Testis (tissue), 3 donors: Measurements from ENCODE around the gene MKNK1. TPM values are rescaled to one million over a fixed set of nuclear protein-coding genes. Genes with fewer than 3 reads are reported as not detected.
A peak's percentile ranks its signal among the peaks of the same experiment; 100 is the strongest.

ENCODE experiments used
- DNase-seq: peaks from one replicate; pipeline ENCODE4 v3.0.0-alpha.2; 2019
- H3K27ac ChIP-seq, 2 donors: fragments of 200-600 bp; sonication (generic); one replicate each; pipeline ENCODE4 v1.5.1; 2019
- H3K27me3 ChIP-seq: fragments of 200-600 bp; sonication (generic); one replicate; pipeline ENCODE4 v1.5.1; 2019
- H3K36me3 ChIP-seq: fragments of 200-600 bp; sonication (generic); one replicate; pipeline ENCODE4 v1.5.1; 2017; ENCODE audit warnings: low read depth; ENCODE audit errors: missing control alignments
- H3K4me1 ChIP-seq: fragments of 200-600 bp; sonication (generic); one replicate; pipeline ENCODE4 v1.5.1; 2019
- H3K4me3 ChIP-seq, 2 donors: fragments of 200-600 bp; sonication (generic); one replicate each; pipeline ENCODE4 v1.5.1; 2017 to 2019
- H3K9me3 ChIP-seq: fragments of 200-600 bp; sonication (generic); one replicate; pipeline ENCODE4 v1.5.1; 2017
- CTCF ChIP-seq, 3 experiments: fragments of 450-650 bp in 2 of 3; fragments of 200-600 bp in 1 of 3; sonication (generic) in 1 of 3; IDR thresholded peaks; one replicate each; pipeline ENCODE4 v1.5.1; 2016 to 2019; ENCODE audit warnings: antibody characterized with exemption in 3 of 3, mild to moderate bottlenecking in 2 of 3, moderate library complexity in 1 of 3
- POLR2A ChIP-seq: fragments of 450-650 bp; IDR thresholded peaks from one replicate; pipeline ENCODE4 v1.6.1; 2017; ENCODE audit warnings: antibody characterized with exemption, mild to moderate bottlenecking, moderate library complexity
- WGBS, 2 donors: methylation state at CpG; one replicate each; pipeline ENCODE4 v1.1.5; 2018; 5-methylcytosine and 5-hydroxymethylcytosine counted together
- intact Hi-C: fragments of 100-400 bp; cut with DNase I; formaldehyde crosslinking; loops from one replicate; pipeline ENCODE4 v1.15.1; 2023; ENCODE audit warnings: low total_unique reads
- polyA plus RNA-seq: library from polyadenylated mRNA; stranded (reverse); fragments of 350-450 nt; fragmentation: Illumina TruSeq; extraction: RNeasy Lipid Tissue Mini Kit (QIAGEN cat#74804); gene quantifications from one replicate; pipeline ENCODE4 v1.2.3, GENCODE V29; 2014; ENCODE audit warnings: low read depth, low replicate concordance; ENCODE audit not compliant: insufficient read depth
- total RNA-seq, 2 donors: library from RNA; depleted of rRNA; stranded (reverse); fragments of >200 nt; gene quantifications; one replicate each; pipeline ENCODE4 v1.2.3, GENCODE V29; 2016

The MKNK1 gene
- total and polyA plus RNA-seq, 3 donors from 2014 or later: 30.7 to 55.7 (median 54.6) TPM

- Histone ChIP-seq H3K27ac (peak overlapping the region; percentile 93 to 96), H3K4me1 (peaks cover 33% of the 10 kb centered on the region), H3K9me3 (no peaks in the 10 kb centered on the region), H3K36me3 (no peaks in the 10 kb centered on the region), H3K27me3 (no peaks in the 10 kb centered on the region), H3K4me3 (peak overlapping the region; percentile 79 to 91)
- DNase-seq: no peak
- 24 to 38% methylated on average over 10 of the region's 10 CpGs for WGBS, 2 donors
- no peak for TF ChIP-seq POLR2A
- intact Hi-C loops: no loop called here
Measured at GRCh38 chr1:46617108-46617800, 13.2 kb upstream of the MKNK1 start.

DNA sequence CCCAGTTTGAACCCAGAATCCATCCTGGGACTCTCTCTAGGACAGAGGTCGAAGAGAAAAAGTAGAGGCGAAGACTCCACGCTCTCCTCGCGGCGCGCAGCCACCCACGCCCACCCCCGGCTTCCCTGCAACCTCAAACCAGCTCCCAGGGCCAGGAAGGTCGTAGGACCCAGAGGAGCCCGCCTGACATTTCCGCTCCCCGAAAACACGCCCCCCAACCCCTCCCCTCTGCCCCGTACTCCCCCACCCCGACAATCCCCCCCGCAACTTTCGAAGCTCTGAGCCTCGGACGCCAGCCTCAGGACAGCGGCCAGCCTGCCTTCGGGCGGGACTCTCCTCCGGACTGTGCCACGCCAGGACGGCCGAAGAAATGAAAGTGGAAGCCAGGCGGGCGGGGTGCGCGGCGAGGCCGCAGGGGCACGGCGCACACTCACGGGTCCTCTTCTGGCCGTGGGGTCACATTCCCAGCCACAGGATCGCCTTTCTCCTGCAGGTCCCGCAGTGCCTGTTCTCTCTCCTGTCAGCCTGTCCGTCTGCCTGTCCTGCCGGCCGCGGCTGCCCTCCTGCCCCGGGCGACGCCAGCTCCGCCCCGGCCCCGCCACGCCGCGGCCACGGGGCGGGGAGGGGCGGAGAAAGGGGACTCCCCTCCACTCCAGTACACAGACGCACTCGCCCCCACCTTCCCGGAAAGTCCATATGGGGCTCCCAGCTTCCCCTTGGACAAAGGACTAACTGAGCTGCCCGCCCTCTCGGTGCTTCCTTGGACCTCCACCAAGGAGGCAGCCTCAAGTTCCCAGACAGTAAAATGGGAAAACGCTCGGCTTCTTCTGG is 12.4 kb upstream of the MKNK1 start, which contains the start of gene MOB3C:
MOB3C (minus strand) TSS at position 535 of the 831 bp plus-strand sequence. CDS start 3,490 bp downstream, outside the sequence.
- Histone ChIP-seq H3K36me3 (no peaks in the 10 kb centered on the region), H3K27me3 (no peaks in the 10 kb centered on the region), H3K27ac (peak within 1 kb of the TSS; percentile 93 to 96), H3K4me1 (peaks cover 28% of the 10 kb centered on the region), H3K4me3 (peak within 1 kb of the TSS; percentile 79 to 91), H3K9me3 (no peaks in the 10 kb centered on the region)
- WGBS, 2 donors: 0 to 1% methylated on average over 14 to 61 of the region's 62 CpGs
- TF ChIP-seq POLR2A (peak; percentile 33), CTCF (IDR thresholded peaks at IDR 0.05) (no peak)
- intact Hi-C loops: no loop called here
- peak; percentile 91 for DNase-seq

- DNase-seq: no peak
- intact Hi-C loops: no loop called here
- no peaks in the 10 kb centered on the region for H3K27me3 ChIP-seq
- H3K27ac ChIP-seq: peak overlapping the region; percentile 93 to 96
- peak overlapping the region; percentile 79 to 91 for H3K4me3 ChIP-seq
- peaks cover 28% of the 10 kb centered on the region for H3K4me1 ChIP-seq
- TF ChIP-seq CTCF (IDR thresholded peaks at IDR 0.05) (no peak), POLR2A (no peak)
- H3K36me3 ChIP-seq: no peaks in the 10 kb centered on the region
- 32 to 40% methylated on average over 3 of the region's 3 CpGs for WGBS, 2 donors
- H3K9me3 ChIP-seq: no peaks in the 10 kb centered on the region
Measured at GRCh38 chr1:46615735-46616134, 11.7 kb upstream of the MKNK1 start.

GRCh38 chr1:46615088-46615487 is 11.0 kb upstream of the MKNK1 start:
- Histone ChIP-seq H3K27me3 (no peaks in the 10 kb centered on the region), H3K27ac (no peak overlapping the region), H3K4me1 (peaks cover 28% of the 10 kb centered on the region), H3K4me3 (no peak overlapping the region), H3K9me3 (no peaks in the 10 kb centered on the region), H3K36me3 (no peaks in the 10 kb centered on the region)
- no peak for TF ChIP-seq CTCF (IDR thresholded peaks at IDR 0.05)
- no peak for TF ChIP-seq POLR2A
- intact Hi-C loops: no loop called here
- DNase-seq: no peak
- WGBS, 2 donors: 83 to 91% methylated on average over 2 of the region's 2 CpGs

DNA sequence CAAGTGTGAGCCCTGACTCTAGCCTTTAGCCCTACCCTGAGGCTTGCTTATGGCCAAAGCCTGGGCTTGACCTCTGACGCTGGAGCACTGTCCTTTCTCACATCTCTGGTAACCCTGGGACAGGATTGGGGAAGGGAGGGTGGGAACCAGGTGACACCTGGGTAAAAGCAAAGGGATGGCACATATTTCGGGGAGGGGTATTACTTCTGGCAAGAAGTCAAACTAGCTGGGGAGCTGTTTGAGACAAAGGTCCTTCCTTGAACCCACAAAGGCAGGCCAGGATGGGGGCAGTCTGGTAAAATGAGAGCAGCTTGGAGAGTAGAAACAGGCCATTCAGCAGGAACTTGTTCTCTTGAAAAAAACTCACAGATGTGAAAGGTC is 10.5 kb upstream of the MKNK1 start:
- Histone ChIP-seq H3K4me3 (no peak overlapping the region), H3K27ac (no peak overlapping the region), H3K27me3 (no peaks in the 10 kb centered on the region), H3K4me1 (peaks cover 28% of the 10 kb centered on the region), H3K36me3 (no peaks in the 10 kb centered on the region), H3K9me3 (no peaks in the 10 kb centered on the region)
- WGBS, 2 donors: 77 to 78% methylated on average over 2 of the region's 2 CpGs
- no peak for TF ChIP-seq CTCF (IDR thresholded peaks at IDR 0.05)
- no peak for TF ChIP-seq POLR2A
- no peak for DNase-seq
- intact Hi-C loops: no loop called here
